Hepatocyte (in vitro differentiated cells): ENCODE results near the gene THOP1. TPM values are rescaled to one million over a fixed set of nuclear protein-coding genes. Genes with fewer than 3 reads are reported as not detected.

Experiments
- DNase-seq: peaks from one replicate; pipeline ENCODE4 v3.0.0-alpha.2; 2016; ENCODE audit warnings: low spot score
- H2AFZ ChIP-seq: fragments of 200-600 bp; sonication (generic); 2 replicates; pipeline ENCODE4 v1.6.0; 2016; ENCODE audit warnings: antibody characterized with exemption, mild to moderate bottlenecking
- H3K27ac ChIP-seq: fragments of 200-600 bp; sonication (generic); 2 replicates; pipeline ENCODE4 v1.5.1; 2016; ENCODE audit warnings: mild to moderate bottlenecking
- H3K27me3 ChIP-seq: fragments of 200-600 bp; sonication (generic); 2 replicates; pipeline ENCODE4 v1.6.1; 2016
- H3K36me3 ChIP-seq: fragments of 200-600 bp; sonication (generic); replicated peaks from 2 replicates; pipeline ENCODE4 v1.5.1; 2016; ENCODE audit warnings: low read depth; ENCODE audit not compliant: insufficient read depth
- H3K4me1 ChIP-seq: fragments of 200-600 bp; sonication (generic); 2 replicates; pipeline ENCODE4 v1.5.1; 2016; ENCODE audit warnings: mild to moderate bottlenecking, moderate library complexity; ENCODE audit not compliant: insufficient read depth
- H3K4me2 ChIP-seq: fragments of 200-600 bp; sonication (generic); 2 replicates; pipeline ENCODE4 v1.6.0; 2016
- H3K4me3 ChIP-seq: fragments of 200-600 bp; sonication (generic); 2 replicates; pipeline ENCODE4 v1.5.1; 2016; ENCODE audit warnings: mild to moderate bottlenecking
- H3K79me2 ChIP-seq: fragments of 200-600 bp; sonication (generic); 2 replicates; pipeline ENCODE4 v1.6.0; 2017; ENCODE audit warnings: mild to moderate bottlenecking
- H3K9me2 ChIP-seq: fragments of 200-600 bp; sonication (generic); replicated peaks from 2 replicates; pipeline ENCODE4 v1.6.0; 2017; ENCODE audit warnings: mild to moderate bottlenecking; ENCODE audit not compliant: insufficient read depth
- H3K9me3 ChIP-seq: fragments of 200-600 bp; sonication (generic); 2 replicates; pipeline ENCODE4 v1.5.1; 2016; ENCODE audit warnings: low read depth, mild to moderate bottlenecking
- H4K20me1 ChIP-seq: fragments of 200-600 bp; sonication (generic); 2 replicates; pipeline ENCODE4 v1.6.0; 2016; ENCODE audit warnings: mild to moderate bottlenecking; ENCODE audit not compliant: insufficient read depth, poor library complexity, severe bottlenecking
- CTCF ChIP-seq: fragments of 200-600 bp; sonication (generic); IDR thresholded peaks from 2 replicates; pipeline ENCODE4 v1.5.1; 2016; ENCODE audit warnings: antibody characterized with exemption, mild to moderate bottlenecking; ENCODE audit not compliant: poor library complexity
- EZH2 ChIP-seq: fragments of 200-600 bp; sonication (generic); IDR thresholded peaks from 2 replicates; pipeline ENCODE4 v1.6.1; 2016; ENCODE audit warnings: antibody characterized with exemption, mild to moderate bottlenecking, borderline replicate concordance
- EZH2phosphoT487 ChIP-seq: fragments of 200-600 bp; sonication (generic); IDR thresholded peaks from one replicate; pipeline ENCODE4 v1.6.1; 2018; ENCODE audit warnings: antibody characterized with exemption, mild to moderate bottlenecking, low read depth, moderate library complexity; ENCODE audit not compliant: unreplicated experiment, severe bottlenecking
- WGBS: methylation state at CpG from one replicate; pipeline ENCODE4 v1.1.6; 2016; ENCODE audit warnings: low lambda C conversion rate; ENCODE audit errors: missing lambda C conversion rate; 5-methylcytosine and 5-hydroxymethylcytosine counted together
- polyA plus RNA-seq: library from polyadenylated mRNA; unstranded; fragments of >200 nt; fragmentation: Nextera tagmentation; extraction: Ambion mirVana; gene quantifications from 2 replicates; pipeline ENCODE4 v1.2.1, GENCODE V29; 2016
- total RNA-seq: library from RNA; depleted of rRNA; stranded (reverse); fragments of >200 nt; gene quantifications from 2 replicates; pipeline ENCODE4 v1.2.3, GENCODE V29; 2014

The THOP1 gene
- total and polyA plus RNA-seq, 2 experiments from 2014 or later, result 61.4 to 64.3 TPM

GRCh38 chr19:2819540-2820111, 34.3 kb downstream of the THOP1 start, which contains the start of gene ZNF554:
TSS of gene ZNF554 (plus strand) at chr19:2819868. CDS start at chr19:2820072, 204 bp downstream.
- WGBS, result under 1% methylated on average over 46 of the region's 64 CpGs

GRCh38 chr19:2820112-2820702, 34.9 kb downstream of the THOP1 start:
- 2% methylated on average over 22 of the region's 36 CpGs for WGBS
- H4K20me1 ChIP-seq, result no peaks in the 10 kb centered on the region
- peak overlapping the region; percentile 60 for H3K4me3 ChIP-seq
- DNase-seq, result peak; percentile 35
- no peaks in the 10 kb centered on the region for H3K36me3 ChIP-seq
- H3K9me3 ChIP-seq, result no peaks in the 10 kb centered on the region
- no peak for TF ChIP-seq EZH2phosphoT487
- no peak for TF ChIP-seq EZH2
- TF ChIP-seq CTCF, result no peak
- peak overlapping the region; percentile 73 for H3K27ac ChIP-seq
- peaks cover 4% of the 10 kb centered on the region for H3K4me1 ChIP-seq
- H3K4me2 ChIP-seq, result peak overlapping the region; percentile 97
- no peaks in the 10 kb centered on the region for H3K9me2 ChIP-seq
- H2AFZ ChIP-seq, result peak overlapping the region; percentile 73
- peaks cover 22% of the 10 kb centered on the region for H3K79me2 ChIP-seq
- no peaks in the 10 kb centered on the region for H3K27me3 ChIP-seq

More at GRCh38 chr19:2819540-2820111, 34.3 kb downstream of the THOP1 start, which contains the start of gene ZNF554:
- H3K4me3 ChIP-seq, result peak within 1 kb of the TSS; percentile 60
- H4K20me1 ChIP-seq, result no peaks in the 10 kb centered on the region
- H3K4me2 ChIP-seq, result peak within 1 kb of the TSS; percentile 97
- peak within 1 kb of the TSS; percentile 73 for H2AFZ ChIP-seq
- H3K9me2 ChIP-seq, result no peaks in the 10 kb centered on the region
- no peaks in the 10 kb centered on the region for H3K36me3 ChIP-seq
- H3K27ac ChIP-seq, result peak within 1 kb of the TSS; percentile 73
- no peaks in the 10 kb centered on the region for H3K27me3 ChIP-seq
- peak; percentile 100 for DNase-seq
- peaks cover 4% of the 10 kb centered on the region for H3K4me1 ChIP-seq
- H3K9me3 ChIP-seq, result no peaks in the 10 kb centered on the region
- peaks cover 22% of the 10 kb centered on the region for H3K79me2 ChIP-seq
- TF ChIP-seq EZH2, result no peak
- TF ChIP-seq CTCF, result peak; percentile 94
- TF ChIP-seq EZH2phosphoT487, result no peak

GRCh38 chr19:2822846-2823245, 37.5 kb downstream of the THOP1 start:
- Histone ChIP-seq H3K9me2 (no peaks in the 10 kb centered on the region), H4K20me1 (no peaks in the 10 kb centered on the region), H3K4me1 (peaks cover 4% of the 10 kb centered on the region), H3K27ac (no peak overlapping the region), H3K27me3 (no peaks in the 10 kb centered on the region), H3K9me3 (no peaks in the 10 kb centered on the region), H3K79me2 (peaks cover 22% of the 10 kb centered on the region), H3K4me3 (no peak overlapping the region), H3K36me3 (no peaks in the 10 kb centered on the region), H3K4me2 (no peak overlapping the region), H2AFZ (no peak overlapping the region)
- no peak for DNase-seq
- no peak for TF ChIP-seq EZH2
- TF ChIP-seq EZH2phosphoT487, result no peak
- 96% methylated on average over 5 of the region's 5 CpGs for WGBS

GRCh38 chr19:2823646-2824045, 38.3 kb downstream of the THOP1 start:
- no peaks in the 10 kb centered on the region for H3K9me3 ChIP-seq
- no peak overlapping the region for H3K4me2 ChIP-seq
- no peak overlapping the region for H3K27ac ChIP-seq
- no peak for DNase-seq
- H3K4me3 ChIP-seq, result no peak overlapping the region
- WGBS, result 92% methylated on average over 9 of the region's 9 CpGs
- no peaks in the 10 kb centered on the region for H3K36me3 ChIP-seq
- no peaks in the 10 kb centered on the region for H3K27me3 ChIP-seq
- H3K79me2 ChIP-seq, result peaks cover 22% of the 10 kb centered on the region
- H3K4me1 ChIP-seq, result peaks cover 4% of the 10 kb centered on the region
- no peaks in the 10 kb centered on the region for H4K20me1 ChIP-seq
- TF ChIP-seq EZH2phosphoT487 (no peak), CTCF (no peak), EZH2 (no peak)
- no peaks in the 10 kb centered on the region for H3K9me2 ChIP-seq
- no peak overlapping the region for H2AFZ ChIP-seq
